GM13976 (cell line): Measurements from ENCODE around the gene SPECC1.

Experiments used
- DNase-seq: peaks from one replicate; pipeline ENCODE4 v3.0.0; 2012; ENCODE audit warnings: low spot score
- CTCF ChIP-seq: IDR thresholded peaks from 2 replicates; pipeline ENCODE4 v1.5.1; 2012; ENCODE audit warnings: borderline replicate concordance, mild to moderate bottlenecking; ENCODE audit not compliant: insufficient read depth; ENCODE audit errors: extremely low read depth, missing control alignments, control extremely low read depth
- in situ Hi-C: fragments of 300-500 bp; cut with MboI; formaldehyde crosslinking; loops from one replicate; pipeline ENCODE4 v1.12.0; 2022; ENCODE audit warnings: low sequenced_read_pairs, mixed read lengths, inconsistent platforms; ENCODE audit not compliant: unreplicated experiment

Gene SPECC1

GRCh38 chr17:20266806-20267458 is 257.8 kb downstream of the SPECC1 start:
- in situ Hi-C loops: no loop called here
- no peak for DNase-seq
- no peak for TF ChIP-seq CTCF

- TF ChIP-seq CTCF: no peak
- in situ Hi-C loops: no loop called here
- no peak for DNase-seq
These were observed 258.3 kb downstream of the SPECC1 start for GRCh38 chr17:20267459-20267842.

- TF ChIP-seq CTCF: no peak
- in situ Hi-C loops: no loop called here
- no peak for DNase-seq
These were observed 261.2 kb downstream of the SPECC1 start for GRCh38 chr17:20270369-20270768.

GRCh38 chr17:20271011-20271610 is 262.0 kb downstream of the SPECC1 start:
- no peak for DNase-seq
- in situ Hi-C loops: no loop called here
- TF ChIP-seq CTCF: no peak

- DNase-seq: no peak
- in situ Hi-C loops: no loop called here
- TF ChIP-seq CTCF: no peak
These were observed 264.8 kb downstream of the SPECC1 start for GRCh38 chr17:20273741-20274500.

GRCh38 chr17:20275653-20276052 is 266.5 kb downstream of the SPECC1 start:
- no peak for TF ChIP-seq CTCF
- in situ Hi-C loops: no loop called here
- DNase-seq: no peak
